Astrocyte of the spinal cord (primary cell): Measurements from ENCODE around the gene NHSL1.

Experiments
- DNase-seq: peaks from one replicate; pipeline ENCODE4 v3.0.0; 2011; ENCODE audit warnings: low read depth, low spot score
- H3K4me3 ChIP-seq: 2 replicates; pipeline ENCODE4 v1.5.1; 2011; ENCODE audit warnings: low read depth, mild to moderate bottlenecking, low read length, moderate library complexity
- in situ Hi-C: cut with HindIII; loops from 2 replicates; pipeline ENCODE4 v1.10.0; 2017; ENCODE audit warnings: low sequenced_read_pairs
- TF ChIP-seq, protein P1 (sequence below): IDR thresholded peaks from 2 replicates; pipeline ENCODE4 v1.5.1; 2012; ENCODE audit warnings: low read depth, mild to moderate bottlenecking, low read length, inconsistent platforms

The NHSL1 gene

DNA sequence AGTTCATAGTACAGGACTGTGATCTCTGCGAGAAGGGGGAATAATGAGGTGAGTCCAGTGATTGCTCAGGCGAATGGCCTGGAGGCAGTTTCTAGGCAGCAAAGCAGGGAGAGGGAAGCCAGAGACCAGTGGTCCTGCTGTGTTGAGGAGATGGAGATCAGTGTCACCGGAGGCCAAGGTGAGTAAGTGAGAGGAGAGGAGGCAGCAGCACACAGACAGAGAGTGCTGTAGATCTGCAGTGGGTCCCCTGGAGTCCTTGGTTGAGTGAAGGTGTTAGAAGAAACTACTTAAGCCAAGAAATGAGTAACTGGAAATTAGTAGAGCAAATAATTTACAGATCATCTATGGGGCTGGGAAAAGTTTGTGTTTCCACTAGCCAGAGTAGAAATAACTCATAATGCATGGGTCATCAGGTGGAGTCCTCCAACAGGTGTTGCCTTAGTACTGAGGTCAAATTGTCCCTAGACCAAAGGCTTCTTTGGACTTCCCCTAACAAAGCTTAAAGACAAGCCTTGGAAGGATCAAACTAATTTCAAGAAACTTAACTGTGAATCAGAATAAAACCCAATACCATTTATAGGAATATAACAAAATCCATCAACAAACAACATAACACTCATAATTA, 81.7 kb downstream of the NHSL1 start:
- DNase-seq: no peak
- TF ChIP-seq, protein P1, sequence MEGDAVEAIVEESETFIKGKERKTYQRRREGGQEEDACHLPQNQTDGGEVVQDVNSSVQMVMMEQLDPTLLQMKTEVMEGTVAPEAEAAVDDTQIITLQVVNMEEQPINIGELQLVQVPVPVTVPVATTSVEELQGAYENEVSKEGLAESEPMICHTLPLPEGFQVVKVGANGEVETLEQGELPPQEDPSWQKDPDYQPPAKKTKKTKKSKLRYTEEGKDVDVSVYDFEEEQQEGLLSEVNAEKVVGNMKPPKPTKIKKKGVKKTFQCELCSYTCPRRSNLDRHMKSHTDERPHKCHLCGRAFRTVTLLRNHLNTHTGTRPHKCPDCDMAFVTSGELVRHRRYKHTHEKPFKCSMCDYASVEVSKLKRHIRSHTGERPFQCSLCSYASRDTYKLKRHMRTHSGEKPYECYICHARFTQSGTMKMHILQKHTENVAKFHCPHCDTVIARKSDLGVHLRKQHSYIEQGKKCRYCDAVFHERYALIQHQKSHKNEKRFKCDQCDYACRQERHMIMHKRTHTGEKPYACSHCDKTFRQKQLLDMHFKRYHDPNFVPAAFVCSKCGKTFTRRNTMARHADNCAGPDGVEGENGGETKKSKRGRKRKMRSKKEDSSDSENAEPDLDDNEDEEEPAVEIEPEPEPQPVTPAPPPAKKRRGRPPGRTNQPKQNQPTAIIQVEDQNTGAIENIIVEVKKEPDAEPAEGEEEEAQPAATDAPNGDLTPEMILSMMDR: no peak
- H3K4me3 ChIP-seq: no peak overlapping the region
- in situ Hi-C loops: no loop called here

- no peak overlapping the region for H3K4me3 ChIP-seq
- DNase-seq: no peak
- TF ChIP-seq, protein P1: no peak
- in situ Hi-C loops: no loop called here
Observed at GRCh38 chr6:138416206-138416605, 83.1 kb downstream of the NHSL1 start.

- no peak for DNase-seq
- TF ChIP-seq, protein P1: no peak
- in situ Hi-C loops: no loop called here
- no peak overlapping the region for H3K4me3 ChIP-seq
Observed at GRCh38 chr6:138415125-138415524, 84.2 kb downstream of the NHSL1 start.

DNA sequence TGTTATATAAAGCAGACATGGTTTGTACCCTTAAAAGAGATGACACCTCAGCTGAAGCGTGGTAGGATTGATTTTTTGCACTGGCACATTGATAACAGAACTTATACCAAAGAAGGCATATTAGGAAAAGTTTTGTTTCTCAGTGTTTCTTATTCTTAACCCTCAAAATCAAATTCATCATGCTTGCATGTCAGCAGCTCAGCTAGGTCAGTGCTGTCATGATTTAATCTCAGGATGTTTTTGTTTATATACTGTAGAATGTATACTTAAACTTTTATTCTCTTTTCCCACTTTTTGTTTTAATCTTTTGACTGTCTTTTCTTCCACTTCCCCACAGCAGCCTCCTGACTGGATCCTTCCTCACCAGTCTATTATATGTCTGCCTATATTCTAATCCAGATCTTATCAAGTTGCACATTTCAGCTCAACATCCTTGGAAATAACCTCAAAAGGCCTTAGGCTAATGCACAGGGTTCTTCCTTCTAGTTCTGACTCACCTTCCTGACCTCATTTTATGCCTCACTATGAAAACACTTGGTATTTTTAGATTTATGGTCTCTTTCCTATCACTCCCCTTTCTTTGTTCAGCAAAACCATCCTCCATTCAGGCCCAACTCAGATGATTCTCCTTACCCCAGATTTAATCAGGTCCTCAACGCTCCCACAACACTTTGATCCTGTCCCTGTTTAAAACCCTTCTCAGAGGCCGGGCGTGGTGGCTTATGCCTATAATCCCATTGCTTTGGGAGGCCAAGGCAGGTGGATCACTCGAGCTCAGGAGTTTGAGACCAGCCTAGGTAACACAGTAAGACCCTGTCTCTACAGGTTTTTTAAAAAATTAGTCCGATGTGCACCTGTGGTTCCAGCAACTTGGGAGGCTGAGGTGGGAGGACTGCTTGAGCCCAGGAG, 88.1 kb downstream of the NHSL1 start:
- H3K4me3 ChIP-seq: no peak overlapping the region
- TF ChIP-seq, protein P1: no peak
- DNase-seq: peak; percentile 50
- in situ Hi-C loops: no loop called here

GRCh38 chr6:138410048-138410735, 89.1 kb downstream of the NHSL1 start:
- DNase-seq: peak; percentile 31
- TF ChIP-seq, protein P1: no peak
- no peak overlapping the region for H3K4me3 ChIP-seq
- in situ Hi-C loops: no loop called here

DNA sequence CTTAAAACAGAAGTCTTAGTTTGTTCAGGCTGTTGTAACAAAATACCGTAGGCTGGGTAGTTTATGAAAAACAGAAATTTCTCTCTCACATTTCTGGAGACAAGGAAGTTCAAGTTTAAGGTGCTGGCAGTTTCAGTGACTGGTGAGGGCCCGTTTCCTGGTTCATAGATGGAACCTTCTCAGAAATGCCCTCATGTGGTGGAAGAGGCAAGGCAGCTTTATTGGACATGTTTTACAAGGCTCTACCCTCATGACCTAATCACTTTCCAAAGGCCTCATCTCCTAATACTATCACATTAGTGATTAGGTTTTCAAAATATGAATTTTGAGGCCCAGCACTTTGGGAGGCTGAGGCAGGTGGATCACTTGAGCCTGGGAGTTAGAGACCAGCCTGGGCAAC, 92.9 kb downstream of the NHSL1 start:
- in situ Hi-C loops: no loop called here
- no peak overlapping the region for H3K4me3 ChIP-seq
- TF ChIP-seq, protein P1: no peak
- DNase-seq: no peak
